Activated CD4-positive, alpha-beta T cell treated with anti-CD3 and anti-CD28 coated beads for 4 hours (primary cell): ENCODE results near the gene NGF.

Source experiments
- DNase-seq, 2 donors: peaks; one replicate each; pipeline ENCODE4 v3.0.0-alpha.2; 2020

The NGF gene

DNA sequence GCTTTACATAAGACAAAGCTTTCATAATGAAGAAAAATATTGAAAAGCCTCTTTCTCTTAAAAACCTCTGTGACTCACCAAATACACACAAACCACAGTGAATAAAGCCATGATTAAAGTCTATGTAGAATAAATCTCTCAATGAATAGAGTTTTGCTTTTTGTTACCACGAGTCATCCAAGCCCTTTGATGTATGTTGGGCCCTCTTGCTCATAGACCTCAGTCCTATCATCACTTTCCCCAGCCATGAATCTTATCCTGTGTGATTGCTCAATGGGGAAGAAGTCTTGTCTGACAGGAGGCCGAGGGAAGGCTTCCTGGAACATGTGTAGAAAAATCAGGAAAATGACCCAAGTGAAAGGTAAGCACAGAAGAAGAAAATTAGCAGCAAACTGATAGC is 60.8 kb downstream of the NGF start:
- DNase-seq = no peak

DNA sequence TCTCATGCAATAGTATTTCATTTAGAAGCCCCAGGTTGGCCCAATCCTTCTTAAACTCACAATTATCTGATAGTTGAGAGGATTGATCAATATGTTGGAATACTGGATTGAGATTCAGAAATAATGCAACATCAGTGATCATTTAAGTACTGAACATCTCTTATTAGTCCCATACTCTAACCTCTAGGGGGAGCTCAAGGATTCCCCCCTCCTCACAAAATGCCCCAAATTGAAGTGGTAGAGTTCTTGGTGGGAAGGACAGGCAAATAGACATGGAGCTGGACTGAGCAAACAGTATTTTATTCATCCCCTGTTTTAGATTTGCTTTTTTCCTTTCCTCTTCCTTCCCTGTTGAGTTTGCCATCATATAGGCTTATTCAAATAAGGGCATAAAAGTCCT is 62.8 kb downstream of the NGF start:
- no peak for DNase-seq

DNA sequence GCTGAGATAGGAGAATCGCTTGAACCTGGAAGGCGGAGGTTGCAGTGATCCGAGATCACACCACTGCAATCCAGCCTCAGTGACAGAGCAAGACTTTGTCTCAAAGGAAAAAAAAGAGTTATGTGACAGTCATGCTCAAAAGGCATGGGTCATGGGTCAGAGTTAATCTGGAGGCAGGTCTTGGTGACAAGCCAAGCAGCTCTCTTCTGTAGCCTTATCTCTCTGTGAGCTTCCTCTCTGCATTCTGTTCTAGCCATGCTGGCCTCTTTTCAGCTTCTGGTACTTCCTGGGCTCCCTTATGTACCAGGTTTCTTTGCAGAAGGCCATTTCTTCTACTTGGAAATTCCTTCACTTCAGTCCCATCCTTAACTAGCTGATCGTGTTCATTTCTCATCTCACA is 63.6 kb downstream of the NGF start:
- DNase-seq = no peak

DNA sequence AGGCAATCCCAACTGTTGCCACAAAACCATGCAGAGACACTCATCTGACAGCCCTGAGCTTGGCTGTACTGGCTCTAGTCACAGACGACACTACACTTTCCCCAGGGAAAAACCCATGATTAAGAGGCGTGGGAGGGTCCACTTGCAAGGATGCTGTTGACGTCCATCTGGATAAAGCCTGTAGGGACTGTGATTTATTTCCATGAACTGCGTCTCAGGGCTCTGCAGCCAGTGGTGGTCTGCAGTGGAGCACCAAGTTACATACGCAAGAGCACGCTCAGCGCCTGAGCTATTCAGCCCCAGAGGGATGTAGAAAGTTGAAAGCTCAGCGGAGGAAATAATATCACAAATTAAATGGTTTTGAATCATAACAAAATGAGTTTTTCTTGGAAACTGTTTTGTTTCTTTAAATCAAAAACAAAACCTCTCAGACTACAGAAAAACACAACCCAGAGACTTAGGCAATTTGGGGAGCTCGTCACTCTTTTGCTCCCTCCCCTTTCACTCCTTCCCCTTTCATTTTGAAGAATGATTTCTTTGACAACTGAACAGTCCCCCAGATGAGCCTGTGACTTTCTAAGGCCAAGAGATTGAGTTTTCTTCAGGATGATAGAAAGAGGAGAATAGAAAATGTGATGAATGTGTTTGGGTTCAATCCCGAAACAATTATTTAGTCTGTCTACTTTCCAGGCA is 71.2 kb downstream of the NGF start:
- DNase-seq = no peak

DNA sequence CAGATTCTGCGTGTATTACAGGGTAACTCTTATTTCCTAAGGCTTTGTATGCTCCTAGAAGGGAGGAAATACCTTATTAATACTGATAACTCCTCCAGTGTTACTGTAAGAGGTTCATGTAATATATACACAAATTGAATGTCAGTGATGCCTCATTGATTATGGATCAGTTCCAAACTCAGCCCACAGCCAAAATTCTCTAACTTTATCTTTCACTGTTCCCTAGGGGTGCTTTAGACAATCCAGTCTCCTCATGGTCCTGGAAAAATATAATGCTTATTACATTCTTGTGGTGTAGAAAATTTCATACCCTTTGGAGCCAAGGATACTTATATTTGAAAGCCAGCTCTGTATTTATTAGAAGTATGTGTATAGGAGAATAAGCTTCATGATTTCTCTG is 73.0 kb downstream of the NGF start:
- no peak for DNase-seq

DNA sequence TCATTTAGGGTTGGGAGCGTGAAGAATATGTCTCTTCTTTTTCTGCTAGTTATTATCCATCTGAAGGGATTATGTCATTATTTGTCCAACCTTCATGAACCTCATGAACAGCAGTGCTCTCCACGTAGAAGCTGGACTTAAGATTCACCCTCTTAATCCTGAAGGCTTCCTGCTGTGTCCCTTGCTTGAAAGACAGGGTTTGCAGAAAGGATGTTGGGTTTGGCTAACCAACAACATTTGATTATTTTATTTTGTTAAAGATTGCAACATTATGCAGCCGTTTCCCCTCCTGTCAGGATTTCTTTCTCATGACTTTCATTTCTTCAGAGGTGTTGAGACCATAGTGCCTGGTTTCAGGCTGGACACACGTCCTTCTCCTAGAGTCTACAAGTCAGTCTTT is 75.2 kb downstream of the NGF start:
- no peak for DNase-seq

DNA sequence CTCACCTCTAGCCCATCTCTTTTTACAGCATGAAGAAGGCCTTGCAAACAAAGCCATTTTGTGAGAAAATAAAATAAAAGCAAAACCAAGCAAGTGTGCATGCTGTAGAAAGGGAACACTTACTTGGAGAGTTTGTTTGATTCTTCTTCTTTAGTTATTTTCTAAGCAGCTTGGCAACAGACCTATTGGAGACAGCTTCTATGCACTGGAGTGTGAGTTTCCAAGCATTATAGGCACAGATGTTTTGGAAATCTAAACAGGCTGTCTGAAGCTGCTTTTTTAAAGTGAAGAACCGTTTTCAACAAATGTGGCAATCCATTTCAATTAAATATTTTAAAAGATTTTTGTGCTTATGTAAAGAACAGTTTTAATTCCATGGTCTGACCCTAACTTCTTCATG is 76.6 kb downstream of the NGF start:
- DNase-seq = no peak

DNA sequence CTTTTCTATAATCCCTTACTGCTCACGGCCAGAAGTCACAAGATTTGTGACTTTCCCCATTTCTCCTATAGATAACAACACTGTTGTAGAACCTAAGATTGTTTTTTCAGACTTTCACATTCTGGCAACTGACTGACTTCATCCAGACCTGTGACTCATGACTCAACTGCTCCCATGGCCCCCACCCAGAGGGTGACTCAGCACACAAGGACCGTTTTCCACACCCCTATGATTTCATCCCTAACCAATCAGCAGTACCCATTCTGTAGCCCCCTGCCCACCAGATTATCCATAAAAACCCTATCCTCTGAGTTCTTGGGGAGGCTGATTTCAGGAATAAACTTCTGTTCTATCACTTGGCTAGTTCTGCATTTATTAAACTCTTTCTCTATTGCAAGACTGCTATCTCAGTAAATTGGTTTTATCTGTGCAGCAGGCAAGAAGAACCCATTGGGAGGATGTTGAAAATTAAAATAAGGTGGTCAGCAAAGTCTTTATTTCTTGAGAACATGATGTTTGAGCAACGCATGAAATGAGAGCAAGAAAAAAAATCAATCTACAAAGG is 79.7 kb downstream of the NGF start:
- DNase-seq = no peak

DNA sequence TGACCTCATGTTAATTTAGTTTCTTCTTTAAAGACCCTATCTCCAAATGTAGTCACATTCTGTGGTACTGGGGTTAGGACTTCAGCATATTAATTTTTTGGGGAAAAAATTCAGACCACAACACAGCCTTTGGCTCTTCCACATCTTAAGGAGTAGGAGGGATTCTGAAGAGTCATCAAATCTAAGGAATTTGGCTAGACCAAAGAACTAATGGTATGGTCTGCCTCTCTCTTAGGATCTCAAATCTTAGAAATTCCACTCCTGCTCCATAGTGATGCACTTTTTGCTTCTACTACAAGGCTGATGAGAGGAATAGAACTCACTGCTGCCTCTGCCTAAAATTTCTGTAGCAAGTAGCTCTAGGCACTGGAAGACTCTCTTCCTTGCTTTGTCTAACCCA is 80.5 kb downstream of the NGF start:
- no peak for DNase-seq

DNA sequence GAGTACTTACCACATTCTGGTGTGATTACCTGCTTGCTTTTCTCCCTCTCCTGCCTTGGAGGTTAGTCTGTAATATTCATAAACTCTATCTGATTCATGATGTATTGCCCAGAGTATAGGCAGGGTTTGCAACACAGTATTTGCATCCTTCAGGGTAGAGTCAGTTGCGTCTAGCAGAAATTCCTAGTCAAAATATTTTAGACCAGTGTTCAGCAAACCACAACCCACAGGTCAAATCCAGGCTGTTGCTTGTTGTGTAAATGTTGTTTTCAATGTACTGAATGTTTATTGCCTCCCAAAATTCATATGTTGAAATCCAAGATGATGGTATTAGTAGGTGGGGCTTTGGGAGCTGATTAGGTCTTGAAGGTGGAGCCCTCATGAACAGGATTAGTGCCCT is 82.9 kb downstream of the NGF start:
- DNase-seq = no peak

DNA sequence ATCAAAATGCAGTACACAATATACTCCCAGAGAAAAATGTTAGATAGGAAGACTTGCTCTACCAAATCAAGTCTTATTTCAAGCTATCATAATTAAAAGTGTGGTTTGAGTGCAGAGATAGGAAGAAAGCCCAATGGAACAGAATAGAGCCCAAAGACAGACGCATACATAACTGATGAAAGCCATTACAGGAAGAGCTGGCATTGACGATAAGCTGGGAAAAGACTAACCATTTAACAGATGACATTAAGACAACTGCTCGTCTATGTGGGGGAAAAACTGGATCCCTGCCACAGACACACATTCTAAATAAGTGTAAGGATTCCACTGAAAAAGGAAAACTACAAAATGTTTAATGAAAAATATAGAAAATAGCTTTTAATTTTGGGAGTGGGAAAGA is 85.5 kb downstream of the NGF start:
- no peak for DNase-seq

DNA sequence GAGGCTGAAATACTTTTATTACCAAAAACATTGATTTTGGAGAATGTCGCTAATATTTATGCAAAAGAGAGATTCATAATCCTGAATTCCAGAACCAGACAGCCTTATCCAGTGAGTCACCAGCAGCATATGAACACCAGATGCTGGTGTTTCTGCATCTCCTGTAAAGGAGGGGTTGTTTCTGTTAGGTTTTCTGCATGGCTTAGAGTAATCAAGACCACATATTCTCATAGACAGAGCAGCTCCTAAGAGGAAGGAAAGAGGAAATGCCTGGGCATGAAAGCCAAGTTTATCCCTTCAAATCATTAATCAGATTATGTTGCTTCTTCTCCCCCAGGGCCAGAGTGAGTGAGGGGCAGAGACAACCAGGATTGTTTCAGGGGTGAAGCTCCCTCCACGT is 86.2 kb downstream of the NGF start:
- DNase-seq = no peak

DNA sequence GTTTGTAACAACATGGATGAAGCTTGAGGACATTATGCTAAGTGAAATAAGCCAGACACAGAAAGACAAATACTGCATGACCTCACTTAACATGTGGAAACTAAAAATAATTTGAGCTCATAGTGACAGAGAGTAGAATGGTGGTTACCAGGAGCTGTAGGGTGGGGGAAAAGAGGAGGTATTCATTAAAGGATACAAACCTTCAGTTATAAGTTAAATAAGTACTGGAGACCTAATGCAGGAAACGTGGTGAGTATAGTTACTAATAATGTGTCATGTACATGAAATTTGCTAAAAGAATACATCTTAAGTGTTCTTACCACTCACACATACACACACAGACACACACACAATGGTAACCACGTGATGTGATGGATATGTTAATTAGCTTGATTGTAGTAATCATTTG is 86.7 kb downstream of the NGF start:
- no peak for DNase-seq

DNA sequence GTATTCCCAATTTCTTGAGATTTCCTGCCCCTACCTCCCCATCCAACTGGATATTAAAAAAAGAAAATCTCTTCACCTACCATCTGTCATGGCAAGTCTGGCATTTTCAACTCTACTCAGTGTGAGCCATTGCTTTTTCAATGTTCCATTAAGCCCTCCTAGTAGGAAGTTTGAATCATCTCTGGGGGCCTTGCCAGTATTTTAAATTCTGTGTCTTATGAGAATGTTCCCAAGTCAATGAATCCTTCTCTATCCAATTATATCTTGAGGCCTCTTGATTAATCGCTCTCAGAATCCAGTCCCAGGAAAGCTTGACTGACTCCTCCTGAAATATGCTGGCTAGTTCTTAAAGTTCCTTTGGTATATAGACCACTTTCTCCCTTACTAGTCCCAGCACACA is 91.5 kb downstream of the NGF start:
- no peak for DNase-seq

DNA sequence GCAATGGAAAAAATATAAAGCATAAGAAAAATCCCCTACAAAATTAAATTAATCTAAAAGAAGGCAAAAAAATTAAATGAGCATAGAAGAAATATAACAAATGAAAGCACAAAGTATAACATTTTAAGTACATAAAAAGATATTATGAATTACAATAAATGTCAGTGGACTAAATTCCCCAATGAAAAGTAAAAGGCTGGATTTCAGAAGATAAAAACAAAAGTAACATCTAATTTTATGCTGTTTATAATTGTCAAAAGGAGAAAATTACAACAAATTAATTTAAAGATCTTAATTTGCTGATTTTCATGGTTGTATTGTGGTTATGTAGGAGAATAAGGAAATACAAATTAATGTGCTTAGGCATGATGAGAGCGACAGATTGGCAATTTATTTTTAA is 92.8 kb downstream of the NGF start:
- no peak for DNase-seq

DNA sequence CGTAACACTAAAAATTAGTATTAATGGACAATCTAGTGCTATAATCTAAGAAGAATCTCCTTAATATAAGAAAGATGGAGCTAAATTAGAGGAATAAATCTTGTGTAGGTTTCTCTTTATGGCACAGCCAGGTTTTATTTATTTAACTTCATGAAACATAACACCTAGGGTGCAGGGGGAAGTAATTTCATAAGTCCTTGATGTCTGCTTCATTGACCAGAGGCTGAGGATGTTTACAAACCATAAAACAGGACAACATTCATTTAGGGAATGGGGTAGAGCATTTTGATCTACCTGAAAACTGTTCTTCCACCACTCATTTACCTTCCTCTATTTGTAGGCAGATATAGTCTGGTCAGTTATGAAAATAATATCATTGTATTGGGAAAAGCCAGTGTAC is 95.5 kb downstream of the NGF start:
- no peak for DNase-seq

DNA sequence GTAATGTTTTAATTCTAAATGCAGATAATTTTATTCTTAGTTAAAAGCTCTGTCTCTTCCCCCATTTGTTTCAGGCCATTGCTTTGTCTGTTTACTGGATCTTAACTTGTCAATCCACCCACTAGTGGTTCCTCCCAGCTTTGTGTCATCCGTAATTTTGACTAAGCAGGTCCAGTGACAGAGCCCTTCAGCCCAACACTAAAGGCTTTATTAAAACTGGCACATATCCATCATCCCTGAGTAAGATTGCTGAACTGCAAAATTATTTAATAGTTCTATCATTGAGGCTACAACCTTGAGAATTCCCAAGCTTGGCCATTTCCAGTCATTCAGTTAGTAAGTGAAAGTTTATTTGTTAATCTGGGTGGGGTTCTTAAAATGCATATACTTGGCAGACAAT is 96.7 kb downstream of the NGF start:
- DNase-seq = no peak

DNA sequence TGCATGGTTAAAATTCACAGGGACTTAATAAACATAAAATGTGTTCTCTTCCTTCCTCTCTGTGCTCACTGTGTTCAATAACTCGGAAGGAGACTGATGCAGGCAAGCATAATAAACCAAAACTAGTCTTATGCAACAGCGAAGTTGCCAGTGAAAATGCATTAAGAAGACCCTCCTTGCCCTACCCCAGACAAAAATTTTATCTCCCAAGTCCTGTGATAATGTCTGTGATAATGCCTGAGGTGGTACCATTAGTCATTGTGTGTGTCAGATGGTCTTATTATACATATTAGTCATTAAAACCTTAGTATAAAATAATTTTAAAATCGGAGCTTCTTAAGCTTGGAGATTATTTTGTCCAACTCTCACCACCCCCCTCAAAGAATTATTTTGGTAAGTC is 97.8 kb downstream of the NGF start:
- DNase-seq = no peak

DNA sequence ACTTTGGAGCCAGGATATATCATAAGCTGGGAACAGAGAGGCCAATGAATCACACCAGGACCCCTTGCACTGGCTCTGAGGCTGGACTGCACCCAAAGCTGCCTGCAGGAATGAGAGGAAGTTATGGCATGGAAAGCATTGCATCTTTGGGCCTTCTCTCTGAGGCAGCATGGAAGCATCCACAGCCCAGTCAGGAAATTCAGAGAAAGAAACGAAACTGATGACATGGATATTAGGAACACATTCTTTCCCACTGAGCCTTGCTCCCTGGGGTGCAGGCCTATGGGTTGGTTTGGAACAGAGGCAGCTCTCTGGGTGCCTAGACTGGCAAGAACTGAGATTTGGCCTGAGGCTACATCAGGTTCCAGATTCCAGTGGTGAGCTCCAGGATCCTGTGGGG is 98.6 kb downstream of the NGF start:
- no peak for DNase-seq

DNA sequence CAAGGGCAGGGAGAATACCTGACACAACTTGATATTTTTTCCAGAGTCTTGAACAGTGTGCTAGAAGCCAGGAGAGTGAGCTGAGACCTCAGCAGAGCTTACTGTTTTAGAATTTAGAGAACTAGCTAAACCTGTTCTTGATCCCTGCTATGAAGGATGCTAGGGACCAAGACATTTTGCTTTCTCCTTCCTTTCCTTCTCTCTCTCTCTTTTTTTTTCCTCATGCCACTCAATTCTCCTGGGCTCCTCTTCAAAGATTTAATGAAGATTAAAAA is 99.0 kb downstream of the NGF start:
- no peak for DNase-seq

DNA sequence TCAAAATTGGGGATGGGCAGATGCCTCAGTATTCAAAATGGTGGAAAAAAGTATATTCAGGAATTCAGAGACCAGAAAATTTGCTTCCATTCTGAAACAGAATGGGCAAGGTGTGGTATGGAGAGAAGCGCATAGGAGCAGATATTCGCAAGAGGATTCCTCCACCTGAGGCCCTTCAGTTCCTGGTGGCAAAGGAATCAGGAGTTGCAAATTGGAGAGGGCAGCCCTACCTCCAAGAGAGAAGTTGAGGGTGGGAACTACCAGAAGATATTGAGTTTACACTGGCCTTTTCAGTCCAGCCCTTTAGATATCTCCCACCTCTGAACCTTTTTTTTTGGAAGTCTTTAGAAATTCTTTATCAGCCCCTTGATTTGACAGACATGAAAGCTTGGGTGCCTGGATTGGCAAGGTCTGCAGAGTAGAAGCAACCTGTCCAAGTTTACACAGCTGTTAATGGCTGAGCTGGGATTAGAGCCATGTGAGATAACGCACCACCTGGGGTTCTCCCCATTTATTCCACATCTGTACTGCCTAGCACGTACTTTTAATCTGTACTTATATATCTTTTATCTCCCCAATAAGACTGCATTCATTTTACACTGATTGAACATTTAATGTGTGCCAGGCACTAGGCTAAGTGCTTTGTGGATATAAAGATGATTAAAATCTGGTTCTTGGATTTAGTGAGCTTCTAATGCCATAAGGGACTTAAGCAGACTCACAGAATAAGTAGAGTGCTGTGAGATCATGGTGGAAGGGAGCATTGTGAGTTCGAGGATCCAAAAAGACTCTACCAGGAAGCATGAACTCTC is 99.5 kb downstream of the NGF start:
- DNase-seq = no peak

DNA sequence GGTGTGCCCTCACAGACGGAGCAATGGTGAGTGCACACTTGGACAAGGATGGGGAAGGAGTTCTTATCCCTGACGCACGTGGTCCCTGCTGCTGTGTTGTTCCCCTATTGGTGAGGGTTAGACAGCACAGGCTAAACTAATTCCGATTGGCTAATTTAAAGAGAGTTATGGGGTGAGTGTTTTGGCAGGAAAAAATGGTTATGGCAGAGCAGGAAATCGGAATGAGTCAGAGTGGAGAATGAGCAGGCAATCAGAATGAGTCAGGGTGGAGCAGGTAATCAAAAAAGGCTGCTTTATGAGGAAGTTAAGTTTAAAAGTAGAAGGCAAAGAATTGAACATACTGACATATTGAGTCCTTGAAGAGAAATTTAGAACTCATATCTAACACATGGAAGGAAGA is 100.5 kb downstream of the NGF start:
- no peak for DNase-seq

DNA sequence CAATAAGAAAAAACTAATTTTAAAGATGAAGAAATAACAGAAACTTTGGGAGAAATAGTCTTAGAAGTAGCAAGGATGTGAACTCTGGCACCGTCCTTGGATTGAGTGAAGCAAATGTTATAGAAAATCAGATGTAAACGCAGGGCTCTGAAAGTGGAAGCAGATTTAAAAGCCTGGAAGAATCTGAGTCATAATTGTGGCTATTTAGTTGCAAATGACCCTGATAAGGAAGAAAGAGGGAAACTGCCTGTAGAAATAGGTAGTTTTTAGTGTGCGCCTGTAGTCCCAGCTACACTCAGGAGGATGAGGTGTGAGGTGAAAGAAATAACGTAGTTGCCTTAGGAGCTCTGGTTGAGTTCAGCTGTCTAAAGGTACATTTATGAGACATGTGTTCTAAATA is 101.0 kb downstream of the NGF start:
- DNase-seq = no peak
